Astrocyte of the hippocampus (primary cell): ENCODE measurements around the gene MAPK8.
"Not testable (repeated sequence)": the region's sequence is repeated elsewhere in the genome, so short reads cannot be mapped to it uniquely, and the experiment has no call there.

Experiments used
- DNase-seq: peaks from one replicate; pipeline ENCODE4 v3.0.0; 2011; ENCODE audit warnings: low read depth, low spot score

The MAPK8 gene

DNA sequence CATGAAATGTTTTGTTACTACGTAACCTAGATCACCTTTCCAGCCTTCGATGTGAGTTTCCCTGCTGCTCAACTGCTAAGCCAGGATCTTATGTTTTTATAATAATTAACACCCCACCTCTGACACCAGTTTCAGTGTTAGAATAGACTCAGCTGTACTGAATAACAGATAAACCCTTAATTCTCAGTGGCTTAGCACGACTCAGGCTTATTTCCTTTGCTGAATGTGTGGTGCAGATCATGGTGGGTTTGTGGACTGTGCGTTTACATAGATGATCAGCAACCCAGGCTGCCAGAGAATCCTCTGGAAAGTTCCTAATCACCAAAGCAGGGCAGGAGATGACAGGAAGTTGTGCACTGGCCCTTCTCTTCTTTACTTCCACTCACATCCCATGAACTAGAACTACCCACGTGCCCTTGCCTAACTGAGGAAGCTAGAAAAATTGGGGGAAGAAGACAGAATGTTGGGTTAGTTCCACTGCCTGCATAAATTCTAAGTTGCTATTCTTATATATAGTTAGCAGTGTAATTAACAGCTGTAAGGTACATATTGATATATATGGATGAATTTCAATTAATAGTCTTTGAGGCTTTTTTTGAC is 111.8 kb downstream of the MAPK8 start:
- DNase-seq: no peak

DNA sequence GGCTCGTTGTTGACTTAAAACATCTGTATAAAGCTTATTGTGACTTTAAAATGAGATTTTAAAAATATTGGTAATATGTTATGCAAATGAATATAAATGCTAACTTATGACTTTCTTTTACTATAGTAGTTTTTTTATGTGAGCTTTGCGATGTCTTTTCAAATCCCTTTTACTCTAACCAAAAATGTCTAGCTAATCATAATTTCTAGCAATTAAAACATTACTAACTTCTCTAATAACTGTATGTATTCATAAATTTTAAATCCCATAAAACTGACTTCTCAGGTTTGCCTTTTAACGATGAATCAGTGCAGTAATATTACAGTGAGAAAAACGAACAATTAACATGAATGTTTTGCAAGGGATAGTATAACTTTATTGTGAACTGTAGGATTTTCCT is 113.2 kb downstream of the MAPK8 start:
- DNase-seq: no peak

DNA sequence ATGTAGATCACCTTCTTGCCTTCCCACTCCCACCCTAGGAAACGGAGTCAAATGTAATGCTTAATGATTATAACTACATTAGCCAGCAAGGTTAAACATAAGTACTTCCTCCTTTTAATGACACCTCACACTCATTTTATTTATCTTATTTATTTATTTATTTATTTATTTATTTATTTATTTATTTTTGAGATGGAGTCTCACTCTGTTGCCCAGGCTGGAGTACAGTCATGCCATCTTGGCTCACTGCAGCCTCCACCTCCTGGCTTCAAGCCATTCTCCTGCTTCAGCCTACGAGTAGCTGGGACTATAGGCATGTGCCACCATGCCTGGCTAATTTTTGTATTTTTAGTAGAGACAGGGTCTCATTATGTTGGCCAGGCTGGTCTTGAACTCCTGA is 115.4 kb downstream of the MAPK8 start:
- not testable (repeated sequence) for DNase-seq

DNA sequence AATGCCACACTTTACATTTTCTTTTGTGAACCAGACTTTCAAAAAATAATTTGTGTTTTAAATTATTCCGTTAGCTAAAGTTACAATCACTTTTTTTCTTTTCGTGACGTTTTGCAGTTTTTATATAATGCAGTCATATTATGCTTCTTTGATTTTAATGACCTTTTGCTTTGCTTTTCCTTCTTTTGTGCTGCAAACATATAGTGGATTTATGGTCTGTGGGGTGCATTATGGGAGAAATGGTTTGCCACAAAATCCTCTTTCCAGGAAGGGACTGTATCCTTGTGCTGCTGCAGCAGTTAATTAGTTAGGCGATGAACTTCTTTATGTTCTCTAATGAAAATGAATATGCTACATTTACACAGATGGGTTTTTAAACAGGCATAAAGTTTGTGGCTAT is 117.4 kb downstream of the MAPK8 start:
- DNase-seq: no peak

DNA sequence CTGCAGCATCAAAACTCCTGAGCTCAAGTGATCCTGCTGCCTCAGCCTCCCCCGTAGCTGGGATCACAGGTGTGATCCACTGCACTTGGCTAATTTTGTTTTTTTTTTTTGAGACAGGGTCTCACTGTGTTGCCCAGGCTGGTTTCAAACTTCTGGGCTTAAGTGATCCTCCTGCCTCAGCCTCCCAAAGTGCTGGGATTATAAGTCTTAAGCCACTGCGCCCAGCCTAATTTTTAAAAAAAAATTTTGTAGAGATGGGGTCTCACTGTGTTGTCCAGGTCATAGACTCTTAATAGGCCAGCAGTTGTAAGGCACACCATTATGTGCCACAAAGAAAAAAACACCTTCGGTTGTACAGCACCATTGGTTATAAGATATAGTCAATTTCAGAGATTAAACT is 122.4 kb downstream of the MAPK8 start:
- no peak for DNase-seq

DNA sequence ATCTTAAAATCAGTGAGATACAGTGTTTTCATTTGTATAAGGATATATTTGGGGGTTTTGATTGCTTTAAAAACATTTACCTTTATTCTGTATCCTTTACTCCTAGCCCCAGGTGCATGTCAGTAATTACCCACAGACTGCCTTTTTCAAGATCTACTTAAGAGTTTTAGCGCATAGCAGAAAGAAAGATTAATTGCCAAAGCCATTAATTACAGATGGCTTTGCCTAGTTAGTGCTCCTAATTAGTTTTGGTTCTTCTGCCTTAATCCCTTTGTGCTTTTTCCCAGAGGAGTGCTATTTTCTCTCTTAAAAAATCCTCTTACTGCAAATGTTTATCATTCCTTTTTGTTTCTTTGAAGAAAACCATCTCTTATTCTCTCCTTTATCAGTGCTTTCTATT is 122.8 kb downstream of the MAPK8 start:
- DNase-seq: no peak

DNA sequence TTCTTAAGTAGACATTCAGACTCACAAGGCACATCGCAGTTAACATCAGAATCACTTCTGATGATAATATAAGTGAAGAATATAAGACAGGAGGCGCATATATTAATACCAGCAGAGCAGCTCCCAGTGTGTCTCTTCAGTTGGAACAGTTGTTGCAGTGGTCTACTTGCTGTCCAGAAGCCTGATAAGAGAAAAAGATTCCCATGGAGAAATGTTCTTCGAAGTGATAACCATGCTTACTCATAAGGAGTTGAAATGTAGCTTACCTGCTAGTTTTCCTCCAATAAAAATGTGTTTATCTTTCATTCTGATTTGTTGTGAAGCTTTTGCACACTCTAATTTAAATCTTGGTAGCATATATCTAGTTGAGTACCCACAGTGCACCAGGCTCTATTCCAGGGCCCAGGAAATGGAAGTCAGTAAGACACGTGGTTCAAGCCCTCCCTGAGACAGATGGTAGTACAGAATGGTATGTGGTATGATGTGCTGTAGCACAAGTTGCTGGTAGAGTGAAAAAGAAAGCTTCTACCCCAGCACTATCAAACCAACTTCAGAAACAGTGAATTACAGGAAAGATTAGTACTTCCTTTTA is 124.0 kb downstream of the MAPK8 start:
- DNase-seq: no peak

DNA sequence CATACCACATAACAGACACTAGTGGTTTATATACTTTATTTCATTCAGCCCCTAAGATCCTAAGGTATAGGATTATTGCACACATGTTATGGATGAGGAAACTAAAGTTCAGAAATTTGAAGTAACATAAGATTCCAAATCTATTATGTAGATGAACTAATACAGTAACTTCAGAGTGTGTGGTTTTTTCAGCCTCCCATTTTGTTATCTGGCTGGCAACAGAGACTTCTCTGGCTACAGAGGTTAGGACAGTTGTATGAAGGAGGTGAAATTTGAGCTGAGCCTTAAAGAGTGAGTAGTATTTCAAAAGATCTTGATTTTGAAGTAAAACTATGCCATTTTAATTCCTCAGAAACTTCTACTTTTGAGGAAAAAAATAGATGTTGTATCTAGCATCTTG is 125.4 kb downstream of the MAPK8 start:
- no peak for DNase-seq

DNA sequence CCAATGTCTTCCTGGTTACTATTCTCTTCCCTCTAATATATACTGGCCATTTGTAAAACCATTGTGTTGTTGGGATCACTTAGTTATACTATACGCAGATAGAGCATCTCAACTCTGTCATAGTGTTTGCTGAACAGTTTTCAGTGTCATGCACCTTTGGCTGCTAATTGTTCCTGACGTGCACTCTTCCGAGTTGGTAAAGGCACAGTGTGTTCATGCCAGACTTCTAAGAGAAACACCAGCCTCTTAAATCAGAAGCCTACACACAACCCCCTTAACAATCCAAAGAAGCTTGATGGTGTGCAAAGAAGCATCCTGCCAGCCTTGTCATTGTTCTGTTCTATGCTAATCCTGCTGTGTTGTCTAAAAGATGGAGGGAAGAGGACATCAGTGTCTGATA is 131.1 kb downstream of the MAPK8 start:
- no peak for DNase-seq

DNA sequence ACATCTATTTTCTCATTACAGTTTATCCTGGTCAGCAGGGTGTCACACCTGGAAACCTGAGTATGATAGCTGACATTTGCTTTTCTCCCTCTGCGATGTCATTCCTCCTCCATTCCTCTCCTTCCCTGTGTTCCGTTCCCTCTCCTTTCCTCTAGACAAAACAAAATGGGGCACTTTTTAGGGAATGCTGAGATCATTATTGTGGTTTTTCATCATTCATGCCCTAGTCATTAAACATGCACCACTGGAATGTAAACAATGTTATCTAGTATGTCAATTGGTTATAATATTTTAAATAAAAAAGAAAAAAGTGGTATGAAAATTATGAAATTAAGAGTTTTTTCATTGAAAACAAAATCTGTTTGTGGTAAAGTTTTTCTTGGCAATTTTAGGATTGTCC is 132.6 kb downstream of the MAPK8 start:
- DNase-seq: peak; percentile 53

DNA sequence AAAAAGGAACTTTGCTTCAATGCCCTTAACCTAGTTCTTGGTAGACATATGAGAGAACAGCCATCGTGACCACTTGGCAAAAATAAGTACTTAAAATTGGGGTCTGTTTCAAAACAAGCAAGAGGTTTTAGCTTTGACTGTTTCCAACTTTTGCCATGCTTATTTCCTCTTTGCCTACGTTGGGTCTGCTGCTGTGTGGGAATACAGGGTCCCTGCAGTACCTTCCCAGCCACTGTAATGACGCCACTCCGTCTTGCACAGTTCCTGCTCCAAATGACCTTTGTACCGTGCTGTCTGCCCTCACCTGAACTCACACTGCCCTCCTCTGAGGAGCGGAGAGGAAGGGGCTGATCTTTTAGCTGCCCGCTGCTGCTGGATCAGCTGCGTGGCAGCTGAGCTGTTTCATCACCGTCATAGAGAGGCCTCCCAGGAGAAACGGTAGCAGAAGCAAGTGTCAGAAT is 133.1 kb downstream of the MAPK8 start:
- DNase-seq: no peak

DNA sequence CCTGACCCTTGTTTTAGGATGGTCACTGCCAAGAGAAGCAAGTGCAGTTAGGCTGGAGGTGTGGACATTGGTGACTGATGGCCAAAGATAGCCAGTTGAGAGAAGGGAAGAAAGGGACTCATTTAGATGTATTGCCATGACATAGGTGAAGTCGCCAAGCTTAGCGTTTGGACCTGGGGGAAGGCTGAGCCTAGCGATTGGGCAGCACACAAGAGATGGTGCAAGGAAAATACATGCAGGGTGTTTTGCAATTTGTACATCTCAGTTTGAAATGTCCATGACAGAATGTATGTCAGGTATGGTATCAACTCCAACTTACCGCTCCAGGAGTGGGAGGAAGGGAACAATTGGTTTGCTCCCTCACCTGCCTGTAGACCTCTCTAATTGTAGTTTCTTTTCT is 134.3 kb downstream of the MAPK8 start:
- no peak for DNase-seq

DNA sequence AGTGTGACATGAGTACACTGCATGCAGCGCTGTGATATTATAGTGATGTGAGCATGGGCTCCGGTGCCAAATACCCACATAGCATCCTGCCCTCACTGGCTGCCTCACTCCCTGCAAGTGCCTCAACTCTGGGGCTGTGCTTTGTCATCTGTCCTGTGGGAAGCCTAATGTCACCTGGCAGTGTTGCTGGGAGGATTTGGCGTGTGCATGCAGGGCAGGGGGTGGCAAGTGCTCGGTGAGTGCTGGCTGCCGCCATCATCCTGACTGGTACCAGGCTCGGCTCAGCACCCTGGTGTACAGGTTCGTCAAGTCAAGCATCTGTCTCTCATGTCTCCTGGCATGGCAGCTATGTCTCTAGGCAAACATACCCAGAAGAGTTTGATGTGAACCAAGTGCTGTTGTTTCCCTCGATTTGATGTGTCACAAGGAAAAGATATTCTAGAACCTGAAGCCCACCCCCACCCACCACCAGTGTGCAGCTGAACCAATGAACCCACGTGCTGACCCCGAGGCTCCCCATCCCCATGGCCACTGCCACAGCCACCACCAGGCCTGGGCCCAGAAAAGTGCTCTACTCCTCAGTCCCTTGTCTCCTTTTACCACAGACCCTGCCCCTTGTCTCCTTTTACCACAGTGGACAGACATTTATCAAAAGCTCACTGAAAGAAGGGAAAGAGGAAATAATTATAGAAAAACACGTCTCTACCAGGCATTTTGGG is 135.8 kb downstream of the MAPK8 start:
- no peak for DNase-seq

DNA sequence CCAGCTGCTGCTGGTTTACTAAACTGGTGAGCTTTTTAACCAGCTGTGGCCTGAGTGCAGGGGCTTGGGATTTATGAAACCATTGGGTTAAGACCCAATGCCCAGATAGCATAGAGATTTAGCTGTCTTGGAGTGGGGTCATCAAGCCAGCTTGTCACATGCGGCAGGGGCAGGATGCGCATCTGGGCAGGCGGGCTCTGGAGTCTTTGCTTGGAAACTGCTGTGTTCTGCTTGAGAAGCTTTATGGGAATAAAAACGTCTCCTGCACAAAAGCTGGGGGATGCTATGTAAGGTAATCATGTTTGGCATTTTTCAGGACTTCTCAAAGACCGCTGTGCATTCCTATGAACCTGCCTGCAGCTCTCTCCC is 136.3 kb downstream of the MAPK8 start:
- DNase-seq: no peak

DNA sequence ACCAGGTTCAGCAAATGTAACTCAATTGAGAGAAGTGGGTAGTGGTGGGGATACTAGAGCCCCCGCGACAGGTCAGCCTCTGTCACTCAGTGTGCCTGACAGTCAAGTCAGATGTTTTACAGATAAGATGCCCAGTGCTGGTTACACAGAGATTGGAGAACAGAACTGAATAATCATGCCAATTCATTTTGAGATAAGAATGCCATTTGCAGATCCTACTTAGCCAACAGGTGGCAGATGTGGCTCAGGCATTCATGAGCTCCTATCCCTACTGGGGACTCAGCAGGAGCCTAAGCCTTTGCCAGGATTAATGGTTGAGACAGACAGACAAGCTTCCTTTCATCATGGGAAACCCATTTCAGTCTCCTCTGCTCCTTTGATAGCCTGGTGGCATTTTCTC is 137.8 kb downstream of the MAPK8 start:
- peak; percentile 49 for DNase-seq

DNA sequence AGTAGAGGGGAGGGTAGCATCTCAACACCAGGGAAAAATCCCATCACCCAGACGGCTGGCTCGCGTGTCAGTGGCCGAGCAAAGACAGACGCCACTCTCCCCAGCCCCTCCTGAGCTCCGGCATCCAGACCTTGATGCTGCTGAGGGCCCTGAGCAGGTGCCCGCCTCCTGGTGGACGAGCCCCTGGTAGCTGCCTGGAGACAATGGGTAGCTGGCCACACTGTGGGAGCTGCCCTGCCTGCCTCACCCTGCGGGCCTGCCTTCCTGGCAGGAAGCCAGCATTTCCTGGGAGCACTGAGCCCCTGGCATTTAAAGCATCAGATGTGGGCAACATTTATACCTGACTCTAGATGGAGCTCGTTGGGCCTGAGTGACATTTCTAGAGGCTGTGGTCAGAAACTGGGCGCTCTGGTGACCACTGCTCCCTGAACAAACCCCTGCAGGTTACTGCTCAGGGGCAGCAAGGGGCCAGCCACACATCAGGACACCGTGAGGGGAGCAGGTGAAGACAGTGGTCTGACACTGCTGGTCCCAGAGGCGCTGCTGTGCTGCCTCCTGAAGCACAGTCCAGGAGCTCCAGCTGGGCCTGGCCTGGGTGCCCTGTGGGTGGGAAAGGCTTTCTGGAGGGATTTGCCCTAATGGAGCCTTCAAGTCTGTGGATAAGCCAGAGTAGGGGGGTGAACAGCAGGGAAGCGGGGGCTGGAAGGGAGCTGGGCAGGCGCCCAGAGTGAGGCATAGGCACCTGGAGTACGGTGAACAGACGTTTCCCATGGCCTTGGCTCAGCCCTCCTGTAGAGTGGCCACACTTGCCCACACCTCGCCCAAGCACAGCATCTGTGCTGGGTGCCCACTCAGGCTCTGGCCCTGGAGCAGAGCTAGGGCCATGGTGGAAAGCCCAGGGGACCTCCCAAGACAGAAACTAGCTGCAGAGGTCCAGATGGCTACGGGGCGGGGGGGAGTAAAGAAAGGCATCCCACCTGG is 138.7 kb downstream of the MAPK8 start:
- peak; percentile 78 for DNase-seq

DNA sequence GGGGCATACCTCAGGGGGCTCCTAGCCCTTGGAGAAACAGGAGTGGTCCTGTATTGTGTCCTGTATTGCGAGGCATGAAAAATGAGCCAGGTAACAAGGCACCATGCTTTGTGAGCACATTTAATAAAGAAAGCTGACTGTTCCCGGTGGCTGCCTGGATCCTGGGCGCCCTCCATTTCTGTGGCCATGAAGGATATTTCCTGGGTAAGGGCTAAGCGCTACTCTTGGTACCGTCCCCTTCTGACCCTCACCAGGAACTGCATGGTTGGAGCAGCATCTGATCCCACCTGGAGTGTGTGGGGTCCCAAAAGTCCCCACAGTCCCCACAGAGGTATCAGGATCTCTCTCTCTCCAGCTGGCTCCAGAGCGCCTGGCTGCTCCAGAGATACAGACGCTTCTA is 139.5 kb downstream of the MAPK8 start:
- no peak for DNase-seq

DNA sequence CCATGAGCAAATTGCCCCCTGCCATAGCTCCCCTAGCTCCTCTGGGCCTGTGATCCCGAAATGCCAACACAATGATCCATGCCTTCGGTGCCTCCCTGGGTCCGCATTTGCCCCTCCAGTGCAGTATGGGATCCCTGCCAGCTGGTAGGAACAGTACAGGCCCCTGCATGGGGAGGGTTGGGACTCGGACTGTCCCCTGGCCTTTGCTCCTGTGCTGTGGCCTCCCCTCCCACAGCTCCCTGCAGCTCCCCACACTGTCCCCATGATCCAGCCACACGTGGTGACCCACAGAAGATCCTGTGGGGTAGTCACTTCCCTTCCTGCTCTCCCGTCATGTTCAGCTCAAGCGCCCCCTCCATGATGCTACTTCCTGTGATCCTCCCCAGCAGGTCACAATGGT is 140.3 kb downstream of the MAPK8 start:
- DNase-seq: no peak

DNA sequence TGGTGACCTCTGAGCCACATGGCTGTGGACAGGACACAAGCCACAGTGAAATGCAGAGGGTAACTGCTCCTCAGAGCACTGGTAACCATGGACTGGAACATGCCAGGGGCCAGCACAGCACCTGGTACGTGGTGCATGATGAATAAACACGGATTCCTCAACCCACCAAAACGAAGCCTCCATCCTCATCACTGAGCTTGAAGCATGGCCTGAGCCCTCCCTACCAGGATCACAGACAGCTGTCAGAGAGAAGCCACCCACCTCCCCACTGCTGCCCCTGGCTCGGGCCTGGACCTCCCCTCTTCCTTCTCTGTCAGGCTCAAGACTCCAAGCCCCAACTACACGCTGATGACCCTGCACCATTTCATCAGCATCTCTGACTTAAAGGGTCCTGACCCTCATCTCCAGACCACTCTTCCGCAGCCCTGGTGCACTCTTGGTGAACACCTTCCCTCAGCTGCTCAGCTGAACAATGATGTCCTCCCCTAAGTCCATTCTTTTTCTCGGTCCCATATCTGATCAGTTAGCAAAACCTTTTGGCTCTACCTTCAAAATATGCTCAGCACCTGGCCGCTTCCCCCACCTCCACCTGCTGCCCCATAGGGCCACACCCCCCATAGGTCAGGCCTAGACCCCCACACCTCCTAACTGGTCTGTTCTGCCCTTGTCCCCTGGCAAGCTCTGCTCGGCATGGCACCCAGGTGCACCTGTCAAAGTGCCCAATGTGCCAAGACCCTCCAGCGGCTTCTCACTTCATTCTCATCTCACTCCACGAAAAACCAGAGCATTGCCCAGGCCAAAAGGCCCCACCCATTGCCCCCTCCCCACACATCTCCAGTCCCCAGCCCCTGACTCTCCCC is 141.1 kb downstream of the MAPK8 start:
- DNase-seq: no peak

DNA sequence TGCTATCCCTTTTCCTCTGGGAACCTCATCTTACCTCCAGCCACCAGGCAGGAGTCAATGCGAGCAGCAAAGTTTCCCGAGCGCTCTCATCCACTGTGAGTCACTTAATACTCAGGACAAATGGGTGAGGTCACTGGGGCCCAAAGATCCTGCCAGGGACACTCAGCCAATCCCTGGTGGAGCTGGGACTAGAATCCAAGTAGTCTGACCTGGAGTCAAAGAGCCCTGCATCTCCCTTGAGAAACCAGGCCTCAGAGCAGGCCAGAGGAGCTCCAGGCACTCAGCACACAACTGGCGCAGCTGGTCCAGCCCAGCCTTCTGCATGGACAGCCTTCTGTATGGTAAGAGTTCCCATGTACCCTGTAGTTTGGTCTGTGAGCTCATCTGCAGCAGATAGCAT is 142.3 kb downstream of the MAPK8 start:
- DNase-seq: peak; percentile 54
